K562 (cell line): ENCODE measurements around the gene NR4A2. TPM values are rescaled to one million over a fixed set of nuclear protein-coding genes. Genes with fewer than 3 reads are reported as not detected.

Experiments
- CGGBP1 ChIP-seq: fragments of 250-450 bp; sonication (Bioruptor Pico); IDR thresholded peaks from 2 replicates; pipeline ENCODE4 v1.9.0; 2021; ENCODE audit warnings: mild to moderate bottlenecking
- CLOCK ChIP-seq: fragments of 250-450 bp; sonication (Bioruptor Pico); IDR thresholded peaks from 2 replicates; pipeline ENCODE4 v1.4.0; 2020; ENCODE audit warnings: mild to moderate bottlenecking, moderate library complexity, borderline replicate concordance
- ERF ChIP-seq: fragments of 450-650 bp; formaldehyde crosslinking; IDR thresholded peaks from 2 replicates; pipeline ENCODE4 v1.4.0; 2020; ENCODE audit warnings: mild to moderate bottlenecking, mixed read lengths
- HDAC2 ChIP-seq: fragments of 450-650 bp; IDR thresholded peaks from 2 replicates; pipeline ENCODE4 v1.6.1; 2016; ENCODE audit warnings: mild to moderate bottlenecking
- HNRNPUL1 ChIP-seq: fragments of 200-400 bp; formaldehyde crosslinking; IDR thresholded peaks from 2 replicates; pipeline ENCODE4 v1.6.1; 2017; ENCODE audit warnings: low read length
- HOXB6 ChIP-seq: fragments of 250-450 bp; sonication (Bioruptor Pico); IDR thresholded peaks from 2 replicates; pipeline ENCODE4 v1.5.1; 2022; ENCODE audit warnings: mild to moderate bottlenecking, borderline replicate concordance
- NONO ChIP-seq, 2 experiments: fragments of 200-400 bp in 1 of 2; fragments of 450-650 bp in 1 of 2; formaldehyde crosslinking in 1 of 2; IDR thresholded peaks; 2 replicates each; pipeline ENCODE4 v1.6.1; 2017; ENCODE audit warnings: low read depth in 2 of 2, mild to moderate bottlenecking in 2 of 2, moderate library complexity in 2 of 2, low read length in 1 of 2
- PHB ChIP-seq: fragments of 250-450 bp; sonication (Bioruptor Pico); IDR thresholded peaks from 2 replicates; pipeline ENCODE4 v1.5.0; 2021
- PHF21A ChIP-seq: fragments of 450-650 bp; IDR thresholded peaks from 2 replicates; pipeline ENCODE4 v1.6.1; 2017; ENCODE audit warnings: low read depth, borderline replicate concordance
- POLR3G ChIP-seq: IDR thresholded peaks from 2 replicates; pipeline ENCODE4 v1.6.1; 2011; ENCODE audit not compliant: insufficient read length, insufficient replicate concordance; ENCODE audit errors: extremely low read depth
- PTRF ChIP-seq: fragments of 450-650 bp; IDR thresholded peaks from 2 replicates; pipeline ENCODE4 v1.6.1; 2016; ENCODE audit warnings: mild to moderate bottlenecking, missing genetic modification characterization, missing compliant biosample characterization
- SAP30 ChIP-seq: fragments of 200-600 bp; sonication (generic); IDR thresholded peaks from 2 replicates; pipeline ENCODE4 v1.6.1; 2012; ENCODE audit warnings: borderline replicate concordance, low read depth, mild to moderate bottlenecking, moderate library complexity, low read length, control low read depth, inconsistent platforms; ENCODE audit not compliant: insufficient read depth, poor library complexity, severe bottlenecking
- SIN3A ChIP-seq, 2 experiments: fragments of 150-350 bp in 1 of 2; IDR thresholded peaks; 2 replicates each; pipeline ENCODE4 v1.6.1; 2011 to 2016; ENCODE audit warnings: borderline replicate concordance in 2 of 2, low read depth in 2 of 2, low read length in 2 of 2, mild to moderate bottlenecking in 2 of 2, moderate library complexity in 2 of 2; ENCODE audit not compliant: control insufficient read depth in 1 of 2
- SLC30A9 ChIP-seq: fragments of 250-450 bp; sonication (Bioruptor Pico); IDR thresholded peaks from 2 replicates; pipeline ENCODE4 v1.8.0; 2022; ENCODE audit warnings: mild to moderate bottlenecking, moderate library complexity
- SMARCC2 ChIP-seq: fragments of 450-650 bp; IDR thresholded peaks from 2 replicates; pipeline ENCODE4 v1.6.1; 2017; ENCODE audit warnings: antibody characterized with exemption, moderate library complexity, mild to moderate bottlenecking, low read depth
- ZBTB7A ChIP-seq: IDR thresholded peaks from 2 replicates; pipeline ENCODE4 v1.6.1; 2011; ENCODE audit warnings: low read depth, mild to moderate bottlenecking, low read length, moderate library complexity, borderline replicate concordance; ENCODE audit not compliant: control insufficient read depth
- ZBTB8A ChIP-seq: fragments of 450-650 bp; IDR thresholded peaks from 2 replicates; pipeline ENCODE4 v1.6.1; 2018; ENCODE audit warnings: mild to moderate bottlenecking, moderate library complexity; ENCODE audit not compliant: partially characterized antibody
- ZBTB9 ChIP-seq: fragments of 450-650 bp; formaldehyde crosslinking; IDR thresholded peaks from 2 replicates; pipeline ENCODE4 v1.4.0; 2020; ENCODE audit warnings: mild to moderate bottlenecking, moderate library complexity
- ZEB2 ChIP-seq: fragments of 450-650 bp; IDR thresholded peaks from 2 replicates; pipeline ENCODE4 v1.6.1; 2016
- ZNF121 ChIP-seq: sonication (generic); formaldehyde crosslinking; conservative IDR thresholded peaks from 2 replicates; pipeline ENCODE4 v1.8.0; 2022; ENCODE audit warnings: missing genetic modification reagents
- ZNF511 ChIP-seq: sonication (generic); formaldehyde crosslinking; IDR thresholded peaks from 2 replicates; pipeline ENCODE4 v1.8.0; 2022; ENCODE audit warnings: mild to moderate bottlenecking, missing genetic modification reagents
- ZNF584 ChIP-seq: fragments of 200-800 bp; sonication (Bioruptor generic); IDR thresholded peaks from 2 replicates; pipeline ENCODE4 v1.6.1; 2016; ENCODE audit warnings: low read depth, mild to moderate bottlenecking, missing genetic modification characterization, missing compliant biosample characterization
- ZNF79 ChIP-seq: fragments of 250-450 bp; sonication (Bioruptor Pico); IDR thresholded peaks from 2 replicates; pipeline ENCODE4 v1.4.0; 2020; ENCODE audit warnings: low read depth, mild to moderate bottlenecking, moderate library complexity
- polyA plus RNA-seq, 8 experiments: library from polyadenylated mRNA; depleted of rRNA in 4 of 8; stranded (reverse) in 5 of 8; unstranded in 3 of 8; fragments of >200 nt; fragmentation: Nextera tagmentation in 2 of 8; fragmentation: Illumina TruSeq in 1 of 8; extraction: Ambion mirVana in 2 of 8; extraction: Trizol in 1 of 8; gene quantifications; 2 replicates each; pipeline versions ENCODE4 v1.2.1 to v1.2.3, GENCODE V29; 2011 to 2014; ENCODE audit warnings: inconsistent platforms in 1 of 8, missing spikeins in 1 of 8
- total RNA-seq, 7 experiments: library from RNA; depleted of rRNA in 6 of 7; stranded (reverse); fragments of >200 nt in 6 of 7; fragmentation: Illumina TruSeq in 2 of 7; extraction: Trizol in 2 of 7; gene quantifications; 2 replicates each; pipeline versions ENCODE4 v1.2.1 to v1.2.3, GENCODE V29; 2011 to 2021; ENCODE audit warnings: low replicate concordance in 1 of 7

NR4A2 gene
- total and polyA plus RNA-seq, 9 of the 15 experiments (the other 6 are each of a cell fraction or from before 2014, with no cell fraction given): 0.94 to 5.1 (median 1.3) TPM

GRCh38 chr2:156333274-156333950 is 891 bp upstream of the NR4A2 start (continued):
- TF ChIP-seq HNRNPUL1 (no peak), ZBTB9 (peak; percentile 60; the same call in 1 of the 2 replicates), ZEB2 (0 out of 2 replicates have a peak, but pooled peaks have one; percentile 16), ZNF511 (CRISPR knock-in tag) (no peak), NONO (IDR thresholded peaks at IDR 0.05; ENCODE audit: low read depth in 2 of 2, low read length in 1 of 2) (no peak), ZNF121 (CRISPR knock-in tag) (no peak), HDAC2 (no peak), PHB (no peak), ERF (CRISPR knock-in tag) (no peak; the same call in 1 of the 2 replicates), ZBTB8A (no peak), SAP30 (no peak), POLR3G (no peak), PHF21A (no peak), ZNF79 (CRISPR knock-in tag) (no peak), ZNF584 (CRISPR knock-in tag) (no peak), SMARCC2 (no peak), PTRF (tag) (no peak), SIN3A (IDR thresholded peaks at IDR 0.05; ENCODE audit: borderline replicate concordance in 2 of 2, control insufficient read depth in 1 of 2, low read depth in 2 of 2, low read length in 2 of 2) (no peak), HOXB6 (CRISPR knock-in tag) (no peak), ZBTB7A (peak; percentile 70; the same call in 1 of the 2 replicates), SLC30A9 (CRISPR knock-in tag) (no peak), CLOCK (CRISPR knock-in tag) (no peak), CGGBP1 (CRISPR knock-in tag) (no peak)
